ENCODE data around the gene SMYD2.

The SMYD2 gene, protein sequence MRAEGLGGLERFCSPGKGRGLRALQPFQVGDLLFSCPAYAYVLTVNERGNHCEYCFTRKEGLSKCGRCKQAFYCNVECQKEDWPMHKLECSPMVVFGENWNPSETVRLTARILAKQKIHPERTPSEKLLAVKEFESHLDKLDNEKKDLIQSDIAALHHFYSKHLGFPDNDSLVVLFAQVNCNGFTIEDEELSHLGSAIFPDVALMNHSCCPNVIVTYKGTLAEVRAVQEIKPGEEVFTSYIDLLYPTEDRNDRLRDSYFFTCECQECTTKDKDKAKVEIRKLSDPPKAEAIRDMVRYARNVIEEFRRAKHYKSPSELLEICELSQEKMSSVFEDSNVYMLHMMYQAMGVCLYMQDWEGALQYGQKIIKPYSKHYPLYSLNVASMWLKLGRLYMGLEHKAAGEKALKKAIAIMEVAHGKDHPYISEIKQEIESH

DNA sequence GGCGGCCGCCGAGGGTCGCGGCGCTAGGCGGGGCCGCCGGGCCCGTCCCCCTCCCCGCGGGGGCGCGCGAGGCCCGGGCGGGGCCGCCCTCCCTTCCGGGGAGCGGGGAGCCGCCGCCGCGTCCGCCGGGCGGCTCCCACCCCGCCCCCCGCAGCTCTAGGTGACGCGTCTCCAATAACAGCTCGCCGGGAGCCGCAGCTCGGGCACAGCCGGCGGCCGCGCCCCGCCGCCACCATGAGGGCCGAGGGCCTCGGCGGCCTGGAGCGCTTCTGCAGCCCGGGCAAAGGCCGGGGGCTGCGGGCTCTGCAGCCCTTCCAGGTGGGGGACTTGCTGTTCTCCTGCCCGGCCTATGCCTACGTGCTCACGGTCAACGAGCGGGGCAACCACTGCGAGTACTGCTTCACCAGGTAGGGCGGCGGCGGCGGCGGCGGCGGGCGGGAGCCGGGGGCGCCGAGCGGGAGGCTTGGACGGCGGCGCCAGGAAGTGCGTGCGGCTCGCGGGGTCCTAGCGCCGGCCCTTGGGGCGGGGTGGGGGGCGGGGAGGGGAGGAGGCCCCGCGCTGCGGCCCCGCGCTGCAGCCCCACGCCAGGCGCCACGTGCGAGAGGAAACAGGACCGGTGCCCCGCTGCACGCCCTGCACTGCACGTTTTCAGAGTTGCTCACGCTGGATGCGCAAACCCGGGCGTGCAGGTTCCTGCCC, at the start of gene SMYD2:
TSS of gene SMYD2 (plus strand) at position 139 of the 699 bp plus-strand sequence. CDS start at position 235, 96 bp downstream.
- Histone ChIP-seq H3K27me3 (ENCODE audit: control insufficient read depth, insufficient read depth, low read length) (peaks cover 51% of the 10 kb centered on the region), H3K4me1 (ENCODE audit: control insufficient read depth, insufficient read depth, low read length) (peaks cover 21% of the 10 kb centered on the region), H3K4me3 (ENCODE audit: low read depth, low read length) (peak within 1 kb of the TSS; percentile 63), H3K9me3 (ENCODE audit: control insufficient read depth, insufficient read depth, low read length) (no peaks in the 10 kb centered on the region), H3K36me3 (ENCODE audit: control insufficient read depth, insufficient read depth, low read length) (no peaks in the 10 kb centered on the region), H3K9ac (ENCODE audit: low read depth, low read length) (peak within 1 kb of the TSS; percentile 29)

DNA sequence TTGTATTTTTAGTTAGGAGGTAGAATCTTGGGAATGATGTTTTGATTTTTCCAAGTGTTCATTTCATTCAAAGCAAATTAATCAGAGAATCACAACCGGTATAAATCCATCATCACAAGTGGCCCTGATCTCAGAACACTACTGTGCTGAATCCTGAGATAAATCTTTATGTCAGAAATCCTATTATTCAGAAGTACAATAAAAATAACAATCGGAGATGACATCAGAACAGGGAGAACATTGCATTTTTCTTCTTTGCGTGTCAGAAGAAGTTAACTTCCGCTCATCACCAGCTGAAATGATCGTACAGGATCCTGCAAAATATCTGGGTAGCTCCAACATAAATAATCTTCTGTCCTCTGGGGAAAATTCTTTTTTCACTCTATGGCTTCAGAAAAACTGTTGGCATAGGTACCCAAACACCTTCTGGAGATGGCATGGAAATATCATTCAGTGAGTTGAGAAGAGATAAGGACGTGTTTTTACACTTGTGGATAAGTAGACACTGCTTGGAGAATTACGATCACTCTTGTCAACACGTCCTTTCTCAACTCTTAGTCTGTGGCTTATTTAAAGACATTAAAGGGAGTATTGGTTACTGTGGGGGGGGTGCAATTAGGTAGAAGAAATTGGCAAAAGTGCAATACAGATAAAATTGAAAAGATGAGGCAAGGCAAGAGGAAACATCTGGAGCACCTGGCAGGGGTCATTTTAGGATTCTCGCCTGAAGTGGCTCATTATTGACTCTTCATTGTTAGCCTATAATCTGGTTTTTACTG, 46.9 kb upstream of the SMYD2 start:
- H3K4me1 ChIP-seq (ENCODE audit: control insufficient read depth, insufficient read depth, low read length): no peaks in the 10 kb centered on the region
- no peaks in the 10 kb centered on the region for H3K27me3 ChIP-seq (ENCODE audit: control insufficient read depth, insufficient read depth, low read length)
- H3K9me3 ChIP-seq (ENCODE audit: control insufficient read depth, insufficient read depth, low read length): no peaks in the 10 kb centered on the region

DNA sequence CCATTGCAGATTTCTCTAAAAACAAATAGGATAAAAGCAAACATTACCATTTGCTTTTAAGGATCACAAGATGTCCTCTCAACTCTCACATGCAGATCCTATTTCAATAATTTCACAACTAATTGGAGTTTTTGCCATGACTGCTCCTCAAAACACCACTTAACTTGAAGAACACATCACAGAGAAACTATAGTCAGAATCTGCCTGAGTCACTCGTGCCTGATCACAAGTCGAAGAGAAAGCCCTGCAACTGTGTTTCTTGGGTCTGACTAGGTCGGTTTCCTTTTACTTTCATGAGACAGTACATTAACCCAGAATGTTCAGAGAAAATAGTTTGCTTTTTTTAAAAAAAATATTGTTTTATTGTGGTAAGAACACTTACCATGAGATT, 46.3 kb upstream of the SMYD2 start:
- Histone ChIP-seq H3K4me3 (ENCODE audit: low read depth, low read length) (no peak overlapping the region), H3K9ac (ENCODE audit: low read depth, low read length) (no peak overlapping the region), H3K4me1 (ENCODE audit: control insufficient read depth, insufficient read depth, low read length) (no peaks in the 10 kb centered on the region), H3K27me3 (ENCODE audit: control insufficient read depth, insufficient read depth, low read length) (no peaks in the 10 kb centered on the region), H3K9me3 (ENCODE audit: control insufficient read depth, insufficient read depth, low read length) (no peaks in the 10 kb centered on the region), H3K36me3 (ENCODE audit: control insufficient read depth, insufficient read depth, low read length) (no peaks in the 10 kb centered on the region)

More for the DNA sequence above, 46.9 kb upstream of the SMYD2 start:
- no peaks in the 10 kb centered on the region for H3K36me3 ChIP-seq (ENCODE audit: control insufficient read depth, insufficient read depth, low read length)
- no peak overlapping the region for H3K9ac ChIP-seq (ENCODE audit: low read depth, low read length)
- H3K4me3 ChIP-seq (ENCODE audit: low read depth, low read length): no peak overlapping the region

DNA sequence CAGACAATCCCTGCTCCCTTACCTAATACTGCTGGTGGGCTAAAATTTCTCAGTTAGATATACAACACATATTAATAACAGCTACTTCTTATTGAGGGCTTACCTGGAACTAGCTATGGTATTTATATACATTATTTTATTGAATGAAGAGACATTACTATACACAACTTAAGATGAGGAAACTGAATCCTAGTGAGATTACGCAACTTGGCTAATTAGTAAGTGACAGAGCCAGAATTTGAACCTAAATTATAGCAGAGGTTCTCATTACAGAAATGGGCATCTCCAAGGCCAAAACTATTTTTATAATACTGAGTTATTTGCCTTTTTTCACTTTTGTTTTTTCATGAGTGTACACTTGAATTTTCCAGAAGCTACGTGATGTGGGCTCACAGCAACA, 44.5 kb upstream of the SMYD2 start:
- H3K27me3 ChIP-seq (ENCODE audit: control insufficient read depth, insufficient read depth, low read length): no peaks in the 10 kb centered on the region
- no peak overlapping the region for H3K4me3 ChIP-seq (ENCODE audit: low read depth, low read length)
- no peaks in the 10 kb centered on the region for H3K36me3 ChIP-seq (ENCODE audit: control insufficient read depth, insufficient read depth, low read length)
- no peak overlapping the region for H3K9ac ChIP-seq (ENCODE audit: low read depth, low read length)
- no peaks in the 10 kb centered on the region for H3K9me3 ChIP-seq (ENCODE audit: control insufficient read depth, insufficient read depth, low read length)
- no peaks in the 10 kb centered on the region for H3K4me1 ChIP-seq (ENCODE audit: control insufficient read depth, insufficient read depth, low read length)

DNA sequence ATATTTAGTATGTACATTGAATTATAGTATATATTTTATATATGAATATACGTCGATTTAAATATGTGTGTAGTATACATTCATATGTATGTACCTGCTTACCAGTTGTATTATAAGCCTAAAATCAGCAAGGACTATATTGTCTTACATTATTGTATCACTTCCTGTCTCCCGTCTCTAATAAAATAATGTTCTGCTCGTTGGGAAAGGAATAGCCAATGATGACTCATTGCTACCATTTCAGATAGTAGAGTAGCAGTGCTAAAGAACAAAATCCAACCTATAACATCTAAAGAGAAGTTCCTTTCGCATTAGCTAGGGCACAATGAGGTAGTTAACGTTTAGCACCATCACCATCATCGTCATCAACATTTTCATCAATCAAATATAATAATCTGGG, 39.9 kb upstream of the SMYD2 start:
- no peak overlapping the region for H3K9ac ChIP-seq (ENCODE audit: low read depth, low read length)
- H3K27me3 ChIP-seq (ENCODE audit: control insufficient read depth, insufficient read depth, low read length): no peaks in the 10 kb centered on the region
- no peak overlapping the region for H3K4me3 ChIP-seq (ENCODE audit: low read depth, low read length)
- H3K36me3 ChIP-seq (ENCODE audit: control insufficient read depth, insufficient read depth, low read length): no peaks in the 10 kb centered on the region
- H3K9me3 ChIP-seq (ENCODE audit: control insufficient read depth, insufficient read depth, low read length): no peaks in the 10 kb centered on the region
- H3K4me1 ChIP-seq (ENCODE audit: control insufficient read depth, insufficient read depth, low read length): no peaks in the 10 kb centered on the region

DNA sequence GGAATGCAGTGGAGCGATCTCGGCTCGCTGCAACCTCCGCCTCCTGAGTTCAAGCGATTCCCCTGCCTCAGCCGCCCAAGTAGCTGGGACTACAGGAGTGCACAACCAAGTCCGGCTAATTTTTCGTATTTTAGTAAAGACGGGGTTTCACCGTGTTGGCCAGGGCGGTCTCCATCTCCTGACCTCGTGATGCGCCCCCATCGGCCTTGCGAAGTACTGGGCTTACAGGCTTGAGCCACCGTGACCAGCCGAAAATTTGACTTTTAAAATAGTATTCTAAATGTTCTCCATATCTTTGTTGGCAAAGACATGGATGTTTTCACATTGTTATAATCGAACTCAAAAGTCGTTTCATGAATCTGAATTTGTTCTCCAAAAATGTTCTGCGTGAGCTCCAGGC, 36.7 kb upstream of the SMYD2 start:
- Histone ChIP-seq H3K4me1 (ENCODE audit: control insufficient read depth, insufficient read depth, low read length) (peaks cover 6% of the 10 kb centered on the region), H3K9me3 (ENCODE audit: control insufficient read depth, insufficient read depth, low read length) (no peaks in the 10 kb centered on the region), H3K36me3 (ENCODE audit: control insufficient read depth, insufficient read depth, low read length) (no peaks in the 10 kb centered on the region), H3K27me3 (ENCODE audit: control insufficient read depth, insufficient read depth, low read length) (no peaks in the 10 kb centered on the region), H3K9ac (ENCODE audit: low read depth, low read length) (no peak overlapping the region), H3K4me3 (ENCODE audit: low read depth, low read length) (no peak overlapping the region)

GRCh38 chr1:214244841-214245240, 36.1 kb upstream of the SMYD2 start:
- no peaks in the 10 kb centered on the region for H3K27me3 ChIP-seq (ENCODE audit: control insufficient read depth, insufficient read depth, low read length)
- H3K4me3 ChIP-seq (ENCODE audit: low read depth, low read length): no peak overlapping the region
- no peak overlapping the region for H3K9ac ChIP-seq (ENCODE audit: low read depth, low read length)
- peaks cover 6% of the 10 kb centered on the region for H3K4me1 ChIP-seq (ENCODE audit: control insufficient read depth, insufficient read depth, low read length)
- H3K36me3 ChIP-seq (ENCODE audit: control insufficient read depth, insufficient read depth, low read length): no peaks in the 10 kb centered on the region
- H3K9me3 ChIP-seq (ENCODE audit: control insufficient read depth, insufficient read depth, low read length): no peaks in the 10 kb centered on the region

GRCh38 chr1:214247501-214248041, 33.4 kb upstream of the SMYD2 start:
- no peaks in the 10 kb centered on the region for H3K27me3 ChIP-seq (ENCODE audit: control insufficient read depth, insufficient read depth, low read length)
- no peak overlapping the region for H3K4me3 ChIP-seq (ENCODE audit: low read depth, low read length)
- H3K9me3 ChIP-seq (ENCODE audit: control insufficient read depth, insufficient read depth, low read length): no peaks in the 10 kb centered on the region
- no peaks in the 10 kb centered on the region for H3K36me3 ChIP-seq (ENCODE audit: control insufficient read depth, insufficient read depth, low read length)
- H3K9ac ChIP-seq (ENCODE audit: low read depth, low read length): no peak overlapping the region
- peaks cover 6% of the 10 kb centered on the region for H3K4me1 ChIP-seq (ENCODE audit: control insufficient read depth, insufficient read depth, low read length)

DNA sequence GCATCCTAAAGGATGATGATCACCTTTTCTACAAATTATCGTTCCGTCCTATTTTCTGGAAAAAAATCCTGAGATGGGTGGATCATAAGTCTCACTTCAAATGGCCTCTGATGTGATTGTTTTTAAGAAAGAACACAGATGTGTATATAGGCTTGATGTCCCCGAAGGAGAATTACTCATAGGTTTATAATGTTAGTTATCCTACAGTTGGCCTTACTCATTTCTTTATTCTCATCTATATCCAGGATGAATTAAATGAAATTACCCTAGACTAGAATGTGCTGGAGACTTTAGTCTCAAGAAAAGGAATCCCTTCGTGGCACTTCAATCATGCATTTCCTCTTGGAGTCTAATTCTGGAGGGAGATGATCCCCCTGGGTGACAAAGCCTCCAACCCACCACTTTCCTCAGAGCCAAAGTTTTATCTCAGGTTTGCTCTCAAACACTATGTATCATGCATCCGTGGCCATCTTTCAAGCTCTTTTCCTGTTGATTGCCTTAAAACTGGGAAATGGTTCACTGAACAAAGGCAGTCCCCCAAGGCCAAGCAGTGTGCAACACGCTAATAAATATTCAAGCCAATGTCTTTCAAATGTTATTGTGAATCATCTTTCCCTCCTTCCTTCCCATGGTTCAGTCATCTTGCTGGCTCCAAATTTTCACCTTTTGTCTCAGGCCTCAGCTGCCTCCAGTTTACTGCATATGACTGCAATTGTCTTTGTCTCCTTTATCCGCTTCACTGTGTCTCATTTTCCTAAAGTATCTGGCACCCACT, 32.5 kb upstream of the SMYD2 start:
- Histone ChIP-seq H3K27me3 (ENCODE audit: control insufficient read depth, insufficient read depth, low read length) (no peaks in the 10 kb centered on the region), H3K9me3 (ENCODE audit: control insufficient read depth, insufficient read depth, low read length) (no peaks in the 10 kb centered on the region), H3K36me3 (ENCODE audit: control insufficient read depth, insufficient read depth, low read length) (no peaks in the 10 kb centered on the region), H3K9ac (ENCODE audit: low read depth, low read length) (no peak overlapping the region), H3K4me1 (ENCODE audit: control insufficient read depth, insufficient read depth, low read length) (peaks cover 6% of the 10 kb centered on the region), H3K4me3 (ENCODE audit: low read depth, low read length) (no peak overlapping the region)

DNA sequence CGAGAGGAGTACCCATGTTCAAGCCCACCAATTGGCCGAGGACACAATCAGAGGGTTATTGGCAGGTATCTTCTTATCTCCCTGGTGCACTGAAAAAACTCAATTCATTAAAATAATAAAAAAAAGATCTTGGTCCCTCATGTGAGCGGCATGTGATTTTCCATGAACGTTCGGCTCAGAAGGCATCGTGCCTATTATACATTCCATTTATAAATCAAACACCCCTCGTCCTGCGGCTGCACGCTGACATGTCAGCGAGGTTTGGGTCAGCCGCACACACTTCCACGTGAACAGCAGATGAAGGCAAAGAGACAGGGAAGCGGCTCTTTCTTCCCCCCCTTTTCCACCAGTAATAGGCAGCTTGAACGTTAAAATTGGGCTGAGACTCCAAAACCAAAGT, 31.3 kb upstream of the SMYD2 start:
- H3K9me3 ChIP-seq (ENCODE audit: control insufficient read depth, insufficient read depth, low read length): no peaks in the 10 kb centered on the region
- no peak overlapping the region for H3K9ac ChIP-seq (ENCODE audit: low read depth, low read length)
- no peaks in the 10 kb centered on the region for H3K27me3 ChIP-seq (ENCODE audit: control insufficient read depth, insufficient read depth, low read length)
- H3K4me3 ChIP-seq (ENCODE audit: low read depth, low read length): no peak overlapping the region
- peaks cover 6% of the 10 kb centered on the region for H3K4me1 ChIP-seq (ENCODE audit: control insufficient read depth, insufficient read depth, low read length)
- no peaks in the 10 kb centered on the region for H3K36me3 ChIP-seq (ENCODE audit: control insufficient read depth, insufficient read depth, low read length)

DNA sequence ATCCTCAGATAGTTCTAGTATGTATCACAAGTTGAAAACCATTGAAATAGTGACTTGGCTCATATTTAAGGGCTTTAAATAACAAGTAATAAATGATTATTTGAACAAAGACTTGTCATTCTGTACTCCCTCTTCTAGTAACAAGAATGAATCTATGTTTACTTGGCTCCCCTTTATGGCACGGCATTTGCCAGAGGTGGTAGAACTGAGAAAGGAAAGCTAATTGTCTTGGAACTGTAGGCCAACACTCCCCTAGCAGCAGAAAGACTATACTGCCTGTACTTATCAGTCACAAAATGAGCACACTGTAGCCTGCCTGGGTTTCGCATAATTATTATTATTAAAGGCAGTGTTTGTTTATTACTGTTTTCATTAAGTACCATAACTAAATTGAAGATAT, 29.6 kb upstream of the SMYD2 start:
- Histone ChIP-seq H3K4me1 (ENCODE audit: control insufficient read depth, insufficient read depth, low read length) (peaks cover 6% of the 10 kb centered on the region), H3K4me3 (ENCODE audit: low read depth, low read length) (no peak overlapping the region), H3K9ac (ENCODE audit: low read depth, low read length) (no peak overlapping the region), H3K36me3 (ENCODE audit: control insufficient read depth, insufficient read depth, low read length) (no peaks in the 10 kb centered on the region), H3K27me3 (ENCODE audit: control insufficient read depth, insufficient read depth, low read length) (no peaks in the 10 kb centered on the region), H3K9me3 (ENCODE audit: control insufficient read depth, insufficient read depth, low read length) (no peaks in the 10 kb centered on the region)
